Measurements from ENCODE around the gene SCAI.
"Not testable (repeated sequence)": the region's sequence is repeated elsewhere in the genome, so short reads cannot be mapped to it uniquely, and the experiment has no call there.

SCAI gene

DNA sequence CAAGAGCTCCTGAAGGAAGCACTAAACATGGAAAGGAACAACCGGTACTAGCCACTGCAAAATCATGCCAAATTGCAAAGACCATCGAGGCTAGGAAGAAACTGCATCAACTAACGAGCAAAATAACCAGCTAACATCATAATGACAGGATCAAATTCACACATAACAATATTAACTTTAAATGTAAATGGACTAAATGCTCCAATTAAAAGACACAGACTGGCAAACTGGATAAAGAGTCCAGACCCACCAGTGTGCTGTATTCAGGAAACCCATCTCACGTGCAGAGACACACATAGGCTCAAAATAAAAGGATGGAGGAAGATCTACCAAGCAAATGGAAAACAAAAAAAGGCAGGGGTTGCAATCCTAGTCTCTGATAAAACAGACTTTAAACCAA, 131.3 kb downstream of the SCAI start:
- DNase-seq, result not testable (repeated sequence)

GRCh38 chr9:125008599-125008998, 134.7 kb downstream of the SCAI start:
- no peak for DNase-seq

GRCh38 chr9:125003332-125003731, 140.0 kb downstream of the SCAI start:
- DNase-seq, result no peak

DNA sequence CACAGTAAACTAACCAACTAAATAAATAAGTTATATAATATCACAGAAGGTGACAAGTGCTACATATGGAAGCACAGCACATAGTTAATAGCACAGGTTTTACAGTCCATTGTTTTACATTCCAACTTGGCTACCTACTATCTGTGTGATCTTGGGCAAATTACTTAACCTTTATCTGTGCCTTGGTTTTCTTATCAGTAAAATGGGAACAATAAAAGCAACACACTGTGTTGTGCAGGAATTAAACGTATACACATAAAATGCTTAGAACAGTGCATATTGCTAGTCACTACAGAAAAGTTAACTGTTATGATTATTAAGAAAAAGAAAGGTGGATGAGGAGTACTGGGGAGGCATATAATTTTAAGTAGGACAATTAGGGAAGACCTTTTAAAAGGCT, 159.6 kb downstream of the SCAI start:
- DNase-seq, result no peak

- no peak for DNase-seq
Measured at GRCh38 chr9:124980431-124980830, 162.9 kb downstream of the SCAI start.

GRCh38 chr9:124975131-124975530, 168.2 kb downstream of the SCAI start:
- no peak for DNase-seq

DNA sequence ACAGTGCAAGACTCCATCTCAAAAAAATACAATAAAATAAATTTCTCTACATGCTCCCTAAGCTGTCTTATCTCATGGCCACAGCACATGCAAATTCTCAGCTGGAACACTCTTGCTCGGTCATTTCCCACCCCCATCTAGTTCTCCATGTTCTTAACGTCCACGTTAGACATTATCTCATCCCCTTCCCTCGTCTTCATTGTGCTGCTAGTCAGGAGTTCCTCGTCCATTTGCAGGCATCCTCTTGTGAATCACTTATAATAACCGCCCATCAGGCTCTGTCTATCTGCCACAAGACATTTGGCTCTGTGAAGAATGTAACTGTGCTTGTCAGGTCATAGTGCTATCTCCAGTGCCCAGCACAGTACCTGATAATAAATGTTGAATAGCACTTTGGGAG, 169.5 kb downstream of the SCAI start:
- DNase-seq, result no peak

- no peak for DNase-seq
Measured at GRCh38 chr9:124972241-124972770, 171.0 kb downstream of the SCAI start.

- no peak for DNase-seq
Measured at GRCh38 chr9:124969401-124969800, 173.9 kb downstream of the SCAI start.

GRCh38 chr9:124968238-124968637, 175.1 kb downstream of the SCAI start:
- no peak for DNase-seq

DNA sequence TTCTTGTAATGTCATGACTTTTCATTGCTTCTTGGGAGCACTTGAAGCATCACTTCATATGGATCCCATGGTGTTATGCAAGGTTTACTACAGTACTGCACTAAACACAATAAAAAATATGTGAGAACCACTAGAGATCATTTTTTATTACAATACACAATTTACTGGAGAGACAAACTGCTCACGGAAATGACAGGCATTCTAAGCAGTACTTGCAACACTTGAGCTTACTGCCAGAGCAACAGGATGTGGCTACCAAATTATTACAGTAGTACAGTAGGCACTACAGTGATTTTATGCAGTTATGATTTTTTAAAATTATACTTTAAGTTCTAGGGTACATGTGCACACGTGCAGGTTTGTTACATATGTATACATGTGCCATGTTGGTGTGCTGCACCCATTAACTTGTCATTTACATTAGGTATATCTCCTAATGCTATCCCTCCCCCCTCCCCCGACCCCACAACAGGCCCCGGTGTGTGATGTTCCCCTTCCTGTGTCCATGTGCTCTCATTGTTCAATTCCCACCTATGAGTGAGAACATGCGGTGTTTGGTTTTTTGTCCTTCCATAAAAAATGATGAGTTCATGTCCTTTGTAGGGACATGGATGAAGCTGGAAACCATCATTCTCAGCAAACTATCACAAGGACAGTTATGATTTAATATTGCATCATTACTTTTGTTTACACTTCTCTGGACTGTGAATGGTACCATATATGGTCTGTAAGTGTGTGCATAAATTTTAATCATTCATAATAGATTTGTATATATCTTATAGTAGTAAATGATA, 177.4 kb downstream of the SCAI start:
- not testable (repeated sequence) for DNase-seq

DNA sequence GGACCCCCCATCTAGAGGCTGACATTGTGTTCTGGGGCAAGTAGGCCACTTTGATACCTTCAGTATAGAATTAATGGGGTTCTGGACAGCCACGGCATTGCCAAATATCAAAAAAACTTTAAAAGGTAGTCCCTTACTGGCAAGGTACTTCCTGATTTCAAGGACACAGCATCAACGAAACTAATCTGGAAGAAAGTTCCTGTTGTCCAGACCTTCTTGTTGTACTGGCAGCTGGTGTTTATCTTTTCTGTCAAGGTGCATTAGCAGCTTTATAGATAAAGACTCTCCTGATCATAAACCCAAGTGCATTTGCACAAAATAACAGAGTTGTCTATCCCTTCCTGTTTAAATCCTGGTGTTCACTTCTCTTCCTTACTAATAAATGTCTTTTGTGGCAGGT, 178.7 kb downstream of the SCAI start:
- no peak for DNase-seq

- DNase-seq, result no peak
Measured at GRCh38 chr9:124964056-124964455, 179.3 kb downstream of the SCAI start.

GRCh38 chr9:124960409-124960752, 182.9 kb downstream of the SCAI start:
- DNase-seq, result no peak

DNA sequence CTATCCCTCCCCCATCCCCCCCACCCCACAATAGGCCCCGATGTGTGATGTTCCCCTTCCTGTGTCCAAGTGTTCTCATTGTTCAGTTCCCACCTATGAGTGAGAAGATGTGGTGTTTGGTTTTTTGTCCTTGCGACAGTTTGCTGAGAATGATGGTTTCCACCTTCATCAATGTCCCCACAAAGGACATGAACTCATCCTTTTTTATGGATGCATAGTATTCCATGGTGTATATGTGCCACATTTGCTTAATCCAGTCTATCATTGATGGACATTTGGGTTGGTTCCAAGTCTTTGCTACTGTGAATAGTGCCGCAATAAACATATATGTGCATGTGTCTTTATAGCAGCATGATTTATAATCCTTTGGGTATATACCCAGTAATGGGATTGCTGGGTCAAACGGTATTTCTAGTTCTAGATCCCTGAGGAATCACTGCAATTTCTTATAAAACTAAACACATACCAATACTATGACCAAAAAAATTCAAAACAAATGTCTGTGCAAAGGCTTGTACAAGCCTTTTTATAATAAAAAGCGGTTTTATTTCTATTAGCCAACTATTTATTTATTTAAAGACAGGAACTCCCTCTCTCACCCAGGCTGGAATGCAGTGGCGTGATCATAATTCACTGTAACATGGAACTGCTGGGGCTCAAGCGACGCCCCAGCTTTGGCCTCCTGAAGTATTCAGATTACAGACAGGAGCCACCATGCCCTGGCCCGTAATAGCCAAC, 183.5 kb downstream of the SCAI start:
- DNase-seq, result not testable (repeated sequence)

GRCh38 chr9:124954255-124954654, 189.1 kb downstream of the SCAI start:
- no peak for DNase-seq

DNA sequence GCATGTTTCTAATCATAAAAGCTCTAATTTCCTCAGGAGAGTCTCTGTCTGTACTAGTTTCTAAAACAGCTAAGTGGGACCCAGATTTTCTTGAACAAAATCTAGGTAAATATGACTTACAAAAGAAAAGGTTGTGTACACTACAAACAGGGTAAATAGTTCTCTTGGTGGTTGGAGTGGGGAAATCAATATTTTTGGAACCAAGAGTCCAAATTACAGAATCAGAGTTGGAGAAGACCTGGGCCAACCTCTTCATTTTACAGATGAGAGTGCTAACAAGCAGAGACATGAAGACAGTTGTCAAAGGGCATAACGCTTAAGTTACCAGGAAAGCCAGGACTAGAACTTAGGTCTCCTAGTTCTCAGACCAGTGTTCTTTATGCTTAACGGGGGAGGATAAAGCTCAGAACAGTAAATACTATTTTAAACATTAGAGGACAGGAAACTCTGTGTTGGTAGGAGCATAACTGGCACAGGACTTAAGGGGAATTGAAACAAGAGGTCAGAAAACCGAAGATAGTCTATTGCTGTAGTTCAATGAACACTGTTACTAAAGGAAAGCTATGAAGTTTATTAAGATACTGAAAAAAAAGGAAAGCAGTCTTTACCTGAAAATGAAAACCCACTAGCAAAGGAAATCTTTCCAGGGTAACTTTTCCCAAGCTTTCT, 193.1 kb downstream of the SCAI start:
- DNase-seq, result no peak

- no peak for DNase-seq
Measured at GRCh38 chr9:124949387-124949786, 193.9 kb downstream of the SCAI start.

- DNase-seq, result no peak
Measured at GRCh38 chr9:124947727-124948391, 195.5 kb downstream of the SCAI start.

- no peak for DNase-seq
Measured at GRCh38 chr9:124946167-124946566, 197.2 kb downstream of the SCAI start.

DNA sequence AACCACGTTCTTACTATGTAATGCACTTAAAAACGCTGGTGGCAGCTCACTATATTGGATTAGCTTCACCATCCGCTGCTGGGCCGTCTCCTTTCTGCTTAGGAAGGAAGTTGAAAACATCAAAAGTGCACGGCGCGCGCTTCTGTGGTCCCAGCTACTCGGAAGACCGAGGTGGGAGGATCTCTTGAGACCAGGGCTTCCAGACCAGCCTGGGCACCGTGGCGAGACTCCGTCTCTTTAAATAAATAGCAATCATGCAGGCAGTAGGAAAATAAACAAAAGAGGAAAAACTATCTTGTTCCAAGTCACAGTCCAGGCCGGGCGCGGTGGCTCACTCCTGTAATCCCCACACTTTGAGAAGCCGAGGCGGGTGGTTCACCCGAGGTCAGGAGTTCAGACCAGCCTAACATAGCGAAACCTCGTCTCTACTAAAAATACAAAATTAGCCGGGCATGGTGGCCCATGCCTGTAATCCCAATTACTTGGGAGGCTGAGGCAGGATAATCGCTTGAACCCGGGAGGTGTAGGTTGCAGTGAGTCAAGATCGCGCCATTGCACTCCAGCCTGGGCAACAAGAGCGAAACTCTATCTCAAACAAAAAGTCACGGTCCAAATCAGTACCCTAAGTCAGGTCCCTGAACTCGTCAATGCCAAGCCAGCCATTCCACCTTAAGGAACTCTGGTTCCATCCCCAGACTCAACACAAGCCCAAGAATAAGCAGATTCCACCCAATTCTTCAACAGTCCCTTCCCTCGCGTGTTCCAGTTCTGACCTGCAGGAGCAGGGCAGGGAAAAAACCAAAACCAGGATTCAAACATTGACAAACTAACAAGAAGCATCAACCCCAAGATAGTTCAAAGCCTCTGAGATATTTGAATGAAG, 201.4 kb downstream of the SCAI start:
- no peak for DNase-seq

All from cortex of kidney (tissue), 1 donor.